ENCODE results near the gene PLXDC2.

- TF ChIP-seq, protein P1, sequence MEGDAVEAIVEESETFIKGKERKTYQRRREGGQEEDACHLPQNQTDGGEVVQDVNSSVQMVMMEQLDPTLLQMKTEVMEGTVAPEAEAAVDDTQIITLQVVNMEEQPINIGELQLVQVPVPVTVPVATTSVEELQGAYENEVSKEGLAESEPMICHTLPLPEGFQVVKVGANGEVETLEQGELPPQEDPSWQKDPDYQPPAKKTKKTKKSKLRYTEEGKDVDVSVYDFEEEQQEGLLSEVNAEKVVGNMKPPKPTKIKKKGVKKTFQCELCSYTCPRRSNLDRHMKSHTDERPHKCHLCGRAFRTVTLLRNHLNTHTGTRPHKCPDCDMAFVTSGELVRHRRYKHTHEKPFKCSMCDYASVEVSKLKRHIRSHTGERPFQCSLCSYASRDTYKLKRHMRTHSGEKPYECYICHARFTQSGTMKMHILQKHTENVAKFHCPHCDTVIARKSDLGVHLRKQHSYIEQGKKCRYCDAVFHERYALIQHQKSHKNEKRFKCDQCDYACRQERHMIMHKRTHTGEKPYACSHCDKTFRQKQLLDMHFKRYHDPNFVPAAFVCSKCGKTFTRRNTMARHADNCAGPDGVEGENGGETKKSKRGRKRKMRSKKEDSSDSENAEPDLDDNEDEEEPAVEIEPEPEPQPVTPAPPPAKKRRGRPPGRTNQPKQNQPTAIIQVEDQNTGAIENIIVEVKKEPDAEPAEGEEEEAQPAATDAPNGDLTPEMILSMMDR (conservative IDR thresholded peaks at IDR 0.05; ENCODE audit: low read length): no peak
- TF ChIP-seq EZH2phosphoT487 (IDR thresholded peaks at IDR 0.05; ENCODE audit: borderline replicate concordance): no peak
These were observed 177.6 kb downstream of the PLXDC2 start for GRCh38 chr10:19993714-19994315.

Measured in Loucy (cell line).